SIG-M5 (cell line): ENCODE measurements around the gene BCL3.

Source experiments
- DNase-seq: peaks from one replicate; lab custom pipeline; 2025; lab: John Stamatoyannopoulos, UW

Gene BCL3

GRCh38 chr19:44742330-44743061, 6.0 kb upstream of the BCL3 start:
- no peak for DNase-seq

- no peak for DNase-seq
Observed at GRCh38 chr19:44744871-44745332, 3.6 kb upstream of the BCL3 start.

GRCh38 chr19:44745341-44745831, 3.1 kb upstream of the BCL3 start:
- no peak for DNase-seq

GRCh38 chr19:44745887-44746600, 2.5 kb upstream of the BCL3 start:
- DNase-seq: no peak

DNA sequence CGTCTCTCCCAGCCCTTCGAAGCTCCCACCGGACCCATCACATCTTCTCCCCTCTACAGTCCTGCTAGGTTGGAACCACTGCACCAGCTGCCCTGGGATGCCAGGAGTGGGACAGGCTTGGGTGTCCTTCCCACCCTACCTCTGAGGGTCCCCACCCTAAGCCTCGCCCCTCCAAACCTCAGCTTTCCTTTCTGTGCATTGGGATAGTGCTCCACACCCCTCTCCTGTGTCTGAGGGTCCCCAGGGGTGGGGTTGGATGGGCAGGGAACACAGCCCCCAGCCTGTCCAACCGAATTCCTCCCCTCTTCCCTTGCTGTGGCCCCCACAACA, 1.9 kb upstream of the BCL3 start:
- DNase-seq: no peak

DNA sequence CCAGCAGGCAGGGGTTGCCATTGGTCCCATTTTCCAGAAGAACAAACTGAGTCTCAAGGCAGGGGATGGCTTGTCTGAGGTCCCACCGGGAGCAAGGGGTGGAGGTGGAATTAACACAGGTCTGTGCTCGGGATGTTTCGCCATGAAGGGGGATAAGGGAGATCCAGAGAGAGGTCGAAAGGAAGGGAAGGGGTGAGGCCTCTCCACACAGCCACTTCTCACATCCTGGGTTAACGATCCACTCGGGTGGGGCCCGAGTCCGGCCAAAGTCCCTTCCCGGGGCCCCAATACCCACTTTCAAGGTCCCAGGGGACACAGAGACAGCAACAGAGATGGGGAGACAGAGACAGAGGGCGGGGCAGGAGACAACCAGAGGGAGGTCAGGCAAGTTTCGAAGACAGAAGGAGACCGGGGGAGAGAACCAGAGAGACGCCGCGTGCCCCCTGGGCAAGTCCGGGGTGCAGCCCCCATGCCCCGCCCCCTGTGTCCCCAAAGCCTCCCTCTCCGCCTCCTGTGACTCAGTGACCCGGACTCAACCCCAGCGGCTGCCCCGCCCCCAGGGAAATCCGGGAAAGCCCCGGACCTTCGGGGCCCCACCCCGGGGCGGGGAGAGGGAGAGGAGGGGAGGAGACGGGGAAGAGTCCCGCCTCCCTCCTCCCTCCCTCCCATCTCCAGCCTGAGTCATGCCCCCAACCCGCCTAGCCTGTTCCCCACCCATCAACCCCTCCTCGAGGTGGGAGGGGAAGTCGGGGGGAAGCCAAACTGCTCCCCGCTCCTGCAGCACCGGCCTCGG, 1.4 kb upstream of the BCL3 start:
- DNase-seq: no peak

GRCh38 chr19:44747739-44748425, 626 bp upstream of the BCL3 start:
- no peak for DNase-seq

- no peak for DNase-seq
Observed at GRCh38 chr19:44749292-44749691, 784 bp downstream of the BCL3 start.

GRCh38 chr19:44749994-44750393, 1.5 kb downstream of the BCL3 start:
- DNase-seq: no peak

- no peak for DNase-seq
Observed at GRCh38 chr19:44752123-44752815, 3.8 kb downstream of the BCL3 start.

- DNase-seq: peak; percentile 55
Observed at GRCh38 chr19:44752816-44753625, 4.5 kb downstream of the BCL3 start.

GRCh38 chr19:44753626-44753931, 5.1 kb downstream of the BCL3 start:
- no peak for DNase-seq

DNA sequence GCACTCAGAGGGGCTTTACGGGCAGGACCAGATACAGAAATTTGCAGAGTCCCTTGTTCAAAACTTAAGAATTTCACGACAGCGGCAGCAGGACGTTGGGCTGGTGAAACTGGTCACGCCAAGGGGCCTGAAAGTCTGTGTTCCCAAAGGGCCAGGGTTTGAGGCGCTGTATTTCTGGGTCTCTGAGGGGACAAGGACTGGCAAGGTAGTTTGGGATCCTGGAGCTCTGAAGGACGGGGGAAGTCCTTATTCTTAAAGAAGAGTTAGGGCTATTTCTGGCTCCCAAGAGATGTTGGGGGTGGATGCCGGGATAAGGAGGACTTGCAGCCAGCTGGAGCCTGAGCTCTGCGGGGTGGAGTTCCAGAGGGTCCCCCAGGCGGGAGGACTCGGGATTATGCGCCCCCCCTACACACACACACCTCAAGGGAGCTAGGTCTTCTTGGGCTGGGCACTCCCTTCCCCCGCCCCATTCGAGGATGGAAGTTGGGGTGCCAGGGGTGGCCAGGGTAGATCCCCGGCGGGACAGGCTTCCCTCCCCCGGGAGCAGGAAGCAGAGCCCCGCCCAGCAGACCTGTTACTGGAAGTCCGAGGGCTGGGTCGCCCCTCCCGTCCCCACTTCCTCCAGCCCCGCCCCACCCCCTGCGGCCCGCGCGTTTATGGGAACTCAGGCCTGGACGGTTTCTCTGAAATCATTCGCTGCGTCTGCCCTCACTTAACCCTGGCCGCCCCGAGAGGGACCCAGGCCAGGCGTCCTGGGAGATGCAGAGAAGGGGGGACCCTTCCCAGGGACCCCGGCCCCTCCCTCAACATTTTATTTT, 5.6 kb downstream of the BCL3 start:
- no peak for DNase-seq

GRCh38 chr19:44754750-44755080, 6.2 kb downstream of the BCL3 start:
- no peak for DNase-seq

GRCh38 chr19:44755219-44755618, 6.7 kb downstream of the BCL3 start:
- DNase-seq: no peak

GRCh38 chr19:44756089-44756562, 7.6 kb downstream of the BCL3 start:
- DNase-seq: no peak

GRCh38 chr19:44757057-44757734, 8.7 kb downstream of the BCL3 start:
- no peak for DNase-seq

GRCh38 chr19:44757735-44758505, 9.4 kb downstream of the BCL3 start:
- no peak for DNase-seq

- DNase-seq: no peak
Observed at GRCh38 chr19:44758596-44758995, 10.1 kb downstream of the BCL3 start.
